ENCODE data around the gene TMED8. TPM values are rescaled to one million over a fixed set of nuclear protein-coding genes. Genes with fewer than 3 reads are reported as not detected.

TMED8 gene
- total RNA-seq, 1 donor from 2014 or later, result 10.4 TPM

DNA sequence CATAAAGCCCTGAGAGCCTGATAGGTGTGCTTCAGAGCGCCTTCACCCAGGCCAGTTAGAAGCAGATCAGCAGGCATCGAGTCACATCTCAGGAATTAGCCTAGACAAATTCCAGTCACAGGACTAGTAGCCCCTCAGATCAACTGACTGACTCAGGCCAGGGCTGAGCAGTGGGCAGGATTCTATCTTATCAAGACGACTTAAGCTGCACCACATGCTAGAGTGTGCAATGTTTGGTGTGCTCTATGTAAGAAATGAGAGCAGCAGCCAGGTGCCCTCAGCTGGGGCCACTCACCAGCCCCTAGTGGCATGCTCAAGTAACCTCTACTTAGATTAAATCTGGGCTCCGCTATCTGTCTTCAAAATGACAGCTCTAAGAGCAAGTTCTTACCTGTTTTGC is 86.2 kb downstream of the TMED8 start:
- DNase-seq (ENCODE audit: low spot score), result no peak
- H3K27me3 Mint-ChIP-seq (ENCODE audit: low read depth), result no peaks in the 10 kb centered on the region
- no peak overlapping the region for H3K27ac Mint-ChIP-seq (ENCODE audit: unreplicated experiment)
- TF ChIP-seq, protein P1, sequence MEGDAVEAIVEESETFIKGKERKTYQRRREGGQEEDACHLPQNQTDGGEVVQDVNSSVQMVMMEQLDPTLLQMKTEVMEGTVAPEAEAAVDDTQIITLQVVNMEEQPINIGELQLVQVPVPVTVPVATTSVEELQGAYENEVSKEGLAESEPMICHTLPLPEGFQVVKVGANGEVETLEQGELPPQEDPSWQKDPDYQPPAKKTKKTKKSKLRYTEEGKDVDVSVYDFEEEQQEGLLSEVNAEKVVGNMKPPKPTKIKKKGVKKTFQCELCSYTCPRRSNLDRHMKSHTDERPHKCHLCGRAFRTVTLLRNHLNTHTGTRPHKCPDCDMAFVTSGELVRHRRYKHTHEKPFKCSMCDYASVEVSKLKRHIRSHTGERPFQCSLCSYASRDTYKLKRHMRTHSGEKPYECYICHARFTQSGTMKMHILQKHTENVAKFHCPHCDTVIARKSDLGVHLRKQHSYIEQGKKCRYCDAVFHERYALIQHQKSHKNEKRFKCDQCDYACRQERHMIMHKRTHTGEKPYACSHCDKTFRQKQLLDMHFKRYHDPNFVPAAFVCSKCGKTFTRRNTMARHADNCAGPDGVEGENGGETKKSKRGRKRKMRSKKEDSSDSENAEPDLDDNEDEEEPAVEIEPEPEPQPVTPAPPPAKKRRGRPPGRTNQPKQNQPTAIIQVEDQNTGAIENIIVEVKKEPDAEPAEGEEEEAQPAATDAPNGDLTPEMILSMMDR (IDR thresholded peaks at IDR 0.05), result no peak
- H3K4me3 Mint-ChIP-seq (ENCODE audit: unreplicated experiment), result no peak overlapping the region
- H3K4me1 Mint-ChIP-seq (ENCODE audit: low read depth), result no peaks in the 10 kb centered on the region
- H3K36me3 Mint-ChIP-seq (ENCODE audit: low read depth), result peaks cover 25% of the 10 kb centered on the region
- no peaks in the 10 kb centered on the region for H3K9me3 Mint-ChIP-seq (ENCODE audit: low read depth)

DNA sequence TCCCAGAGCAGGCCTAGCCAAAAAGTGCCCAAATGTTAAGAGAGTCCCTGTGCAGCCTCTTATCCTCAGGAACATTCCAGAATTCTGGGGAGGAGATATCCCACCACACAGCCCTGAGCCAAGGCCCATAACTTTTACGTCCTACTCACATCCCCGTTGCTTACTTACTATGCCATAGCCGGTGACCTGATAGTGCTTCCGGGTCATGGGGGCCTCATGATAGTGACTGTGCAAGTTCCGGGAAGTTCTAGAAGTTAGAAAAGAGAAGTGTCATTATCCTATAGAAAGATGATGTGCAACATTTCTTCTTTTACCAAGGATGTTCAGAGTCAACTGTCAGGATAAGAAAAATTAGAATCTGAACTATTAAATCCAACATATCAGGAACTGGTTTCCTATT is 90.3 kb downstream of the TMED8 start:
- DNase-seq (ENCODE audit: low spot score), result no peak
- H3K9me3 Mint-ChIP-seq (ENCODE audit: low read depth), result no peaks in the 10 kb centered on the region
- no peak overlapping the region for H3K27ac Mint-ChIP-seq (ENCODE audit: unreplicated experiment)
- H3K4me1 Mint-ChIP-seq (ENCODE audit: low read depth), result no peaks in the 10 kb centered on the region
- TF ChIP-seq, protein P1 (IDR thresholded peaks at IDR 0.05), result no peak
- H3K36me3 Mint-ChIP-seq (ENCODE audit: low read depth), result peaks cover 45% of the 10 kb centered on the region
- no peak overlapping the region for H3K4me3 Mint-ChIP-seq (ENCODE audit: unreplicated experiment)
- no peaks in the 10 kb centered on the region for H3K27me3 Mint-ChIP-seq (ENCODE audit: low read depth)

Other genes starting within 250 kb of the TMED8 start
- gene ZDHHC22, start 235.3 kb downstream of the TMED8 start, total RNA-seq, result 0.13 to 0.30 TPM (median 0.15 TPM) in 3 replicates
- 7.6 to 10.3 TPM (median 8.7 TPM) in 3 replicates for gene TMEM63C, start 195.3 kb downstream of the TMED8 start, total RNA-seq
- not detected in 3 replicates for gene NGB, start 105.9 kb downstream of the TMED8 start, total RNA-seq
- 30.1 to 45.1 TPM (median 34.7 TPM) in 3 replicates for gene POMT2, start 56.2 kb downstream of the TMED8 start, total RNA-seq
- 9.8 to 14.1 TPM (median 12.5 TPM) in 3 replicates for gene GSTZ1, start 56.1 kb downstream of the TMED8 start, total RNA-seq
- gene SAMD15, start 285 bp upstream of the TMED8 start, total RNA-seq, result 1.2 to 3.3 TPM (median 1.4 TPM) in 3 replicates
- 0.18 to 0.37 TPM (median 0.27 TPM) in 3 replicates for gene NOXRED1, start 46.4 kb upstream of the TMED8 start, total RNA-seq
- 21.2 to 24.3 TPM (median 21.9 TPM) in 3 replicates for gene VIPAS39, start 80.5 kb upstream of the TMED8 start, total RNA-seq
- gene AHSA1, start 81.0 kb upstream of the TMED8 start, total RNA-seq, result 85.0 to 107 TPM (median 85.7 TPM) in 3 replicates
- gene ISM2, start 121.7 kb upstream of the TMED8 start, total RNA-seq, result 0.20 to 0.26 TPM in 2 of 3 replicates, not detected in the other
- gene SPTLC2, start 239.5 kb upstream of the TMED8 start, total RNA-seq, result 25.3 to 30.1 TPM (median 29.1 TPM) in 3 replicates

Data from chondrocyte (in vitro differentiated cells).